HG03432 (cell line): Measurements from ENCODE around the gene SPG7.

Experiments used
- ATAC-seq: cut with Tn5 transposase; IDR thresholded peaks from one replicate; pipeline ENCODE4 v1.9.1; 2021; ENCODE audit warnings: mild to moderate bottlenecking, moderate library complexity; ENCODE audit not compliant: unreplicated experiment

SPG7 gene

GRCh38 chr16:89545044-89545830 lies 37.0 kb downstream of the SPG7 start:
- no peak for ATAC-seq

- no peak for ATAC-seq
Measured at GRCh38 chr16:89545831-89546574, 37.8 kb downstream of the SPG7 start.

DNA sequence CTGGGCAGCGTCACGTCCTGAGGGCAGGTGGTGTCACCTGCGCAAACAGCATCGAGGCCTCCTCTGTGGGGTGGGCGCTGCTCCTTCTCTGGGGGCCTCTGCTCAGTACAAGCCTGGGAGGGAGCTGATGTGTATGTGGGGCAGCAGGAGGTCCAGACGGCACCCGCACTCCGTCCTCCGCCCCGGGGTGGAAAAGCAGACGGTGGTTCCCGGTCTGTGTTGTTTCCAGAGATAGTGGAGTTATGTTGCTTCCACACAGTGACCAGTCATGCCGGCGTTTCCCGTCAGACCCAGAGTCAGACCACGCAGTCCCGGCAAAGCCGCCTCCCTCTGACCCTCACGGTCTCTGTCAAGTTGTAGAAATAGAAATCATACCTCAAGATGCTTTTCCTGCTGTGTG lies 38.6 kb downstream of the SPG7 start:
- ATAC-seq: no peak

GRCh38 chr16:89547291-89547690 lies 39.1 kb downstream of the SPG7 start:
- ATAC-seq: no peak

- ATAC-seq: no peak
Measured at GRCh38 chr16:89547860-89548259, 39.7 kb downstream of the SPG7 start.

GRCh38 chr16:89548344-89549006 lies 40.3 kb downstream of the SPG7 start:
- ATAC-seq: no peak

- no peak for ATAC-seq
Measured at GRCh38 chr16:89549007-89549700, 41.0 kb downstream of the SPG7 start.

DNA sequence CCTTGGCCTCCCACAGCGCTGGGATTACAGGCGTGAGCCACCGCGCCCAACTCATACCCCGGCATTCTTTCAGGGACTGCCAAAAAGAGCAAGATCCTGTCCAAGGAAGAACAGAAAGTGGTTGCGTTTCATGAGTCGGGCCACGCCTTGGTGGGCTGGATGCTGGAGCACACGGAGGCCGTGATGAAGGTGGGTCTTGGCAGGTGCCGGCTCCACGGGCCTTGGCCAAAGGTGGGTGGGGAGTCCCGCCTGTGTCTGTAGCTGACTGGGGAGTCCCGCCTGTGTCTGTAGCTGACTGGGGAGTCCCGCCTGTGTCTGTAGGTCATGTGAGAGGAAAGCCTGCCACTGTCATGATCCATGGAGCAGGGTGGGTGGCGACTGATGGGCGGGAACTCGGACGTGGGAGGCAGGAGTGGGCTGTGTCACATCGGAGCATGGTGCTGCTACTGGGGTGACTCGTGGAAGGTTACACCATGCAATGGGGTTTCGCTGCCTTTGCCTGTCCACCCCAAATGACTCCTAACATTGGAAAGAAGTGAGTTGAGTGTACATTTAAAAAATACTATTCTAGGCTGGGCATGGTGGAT lies 42.3 kb downstream of the SPG7 start:
- no peak for ATAC-seq

GRCh38 chr16:89552329-89552728 lies 44.1 kb downstream of the SPG7 start:
- ATAC-seq: no peak

- ATAC-seq: no peak
Measured at GRCh38 chr16:89552913-89553312, 44.7 kb downstream of the SPG7 start.

DNA sequence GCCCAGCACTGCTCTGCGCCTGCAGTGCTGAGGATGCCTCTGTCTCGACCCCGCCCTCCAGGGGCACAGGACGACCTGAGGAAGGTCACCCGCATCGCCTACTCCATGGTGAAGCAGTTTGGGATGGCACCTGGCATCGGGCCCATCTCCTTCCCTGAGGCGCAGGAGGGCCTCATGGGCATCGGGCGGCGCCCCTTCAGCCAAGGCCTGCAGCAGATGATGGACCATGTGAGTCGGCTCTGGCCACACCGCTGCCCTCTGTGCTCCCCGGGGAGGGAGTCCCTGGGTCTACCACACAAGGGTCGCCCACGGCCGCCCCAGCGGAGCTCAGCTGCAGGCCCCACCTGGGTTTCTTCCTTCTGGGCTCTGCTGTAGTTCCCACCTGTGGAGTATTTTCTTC lies 45.5 kb downstream of the SPG7 start:
- ATAC-seq: no peak

DNA sequence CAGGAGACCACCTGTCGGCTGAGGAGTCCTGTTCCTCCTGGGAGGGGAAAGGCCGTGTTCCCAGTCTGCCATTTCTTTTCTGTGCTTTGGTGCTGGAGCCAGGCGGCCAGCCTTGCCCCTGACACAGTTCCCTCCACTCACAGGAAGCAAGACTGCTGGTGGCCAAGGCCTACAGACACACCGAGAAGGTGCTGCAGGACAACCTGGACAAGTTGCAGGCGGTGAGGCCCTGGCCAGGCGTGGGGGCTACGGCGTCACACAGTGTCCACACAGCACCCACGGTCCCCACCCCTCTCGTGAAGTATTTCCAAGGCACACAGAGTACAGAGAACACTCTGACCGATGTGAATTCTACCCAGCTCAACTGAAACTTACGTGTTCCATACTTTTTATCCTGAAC lies 46.1 kb downstream of the SPG7 start:
- ATAC-seq: no peak

DNA sequence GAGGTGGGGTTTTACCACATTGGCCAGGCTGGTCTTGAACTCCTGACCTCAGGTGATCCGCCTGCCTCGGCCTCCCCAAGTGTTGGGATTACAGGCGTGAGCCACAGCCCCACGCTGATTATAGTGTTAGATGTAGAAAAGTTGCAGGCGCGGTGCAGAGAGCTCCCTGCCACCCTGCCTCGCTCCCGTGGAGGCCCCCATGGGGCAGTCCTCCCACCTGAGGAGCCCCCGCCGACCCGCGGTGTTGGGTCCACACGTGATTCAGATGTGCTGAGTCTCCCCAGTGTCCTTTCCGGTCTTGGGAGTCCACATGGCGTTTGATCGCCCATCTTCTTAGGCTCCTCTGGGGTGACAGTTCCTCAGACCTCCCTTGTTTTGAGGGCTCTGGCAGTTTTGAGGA lies 47.1 kb downstream of the SPG7 start:
- no peak for ATAC-seq

DNA sequence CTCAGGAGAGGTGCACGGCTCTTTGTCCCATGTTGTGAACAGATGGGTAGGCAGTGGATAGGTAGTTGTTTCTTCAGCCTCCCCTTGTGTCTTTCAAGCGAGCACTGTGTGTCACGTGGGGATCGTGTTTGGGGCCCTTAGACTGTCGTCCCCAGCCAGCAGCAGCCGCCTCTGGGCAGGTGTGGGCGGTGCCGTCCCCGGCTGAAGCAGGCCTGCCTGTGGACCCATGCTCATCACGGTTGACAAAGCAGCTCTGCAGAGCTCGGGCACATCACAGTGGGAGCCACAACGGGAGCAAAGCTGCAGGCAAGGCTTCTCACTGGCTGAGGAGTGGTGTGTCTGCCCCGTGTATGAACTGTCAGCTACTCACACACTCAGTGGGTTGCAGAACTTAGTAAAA lies 47.6 kb downstream of the SPG7 start:
- no peak for ATAC-seq

DNA sequence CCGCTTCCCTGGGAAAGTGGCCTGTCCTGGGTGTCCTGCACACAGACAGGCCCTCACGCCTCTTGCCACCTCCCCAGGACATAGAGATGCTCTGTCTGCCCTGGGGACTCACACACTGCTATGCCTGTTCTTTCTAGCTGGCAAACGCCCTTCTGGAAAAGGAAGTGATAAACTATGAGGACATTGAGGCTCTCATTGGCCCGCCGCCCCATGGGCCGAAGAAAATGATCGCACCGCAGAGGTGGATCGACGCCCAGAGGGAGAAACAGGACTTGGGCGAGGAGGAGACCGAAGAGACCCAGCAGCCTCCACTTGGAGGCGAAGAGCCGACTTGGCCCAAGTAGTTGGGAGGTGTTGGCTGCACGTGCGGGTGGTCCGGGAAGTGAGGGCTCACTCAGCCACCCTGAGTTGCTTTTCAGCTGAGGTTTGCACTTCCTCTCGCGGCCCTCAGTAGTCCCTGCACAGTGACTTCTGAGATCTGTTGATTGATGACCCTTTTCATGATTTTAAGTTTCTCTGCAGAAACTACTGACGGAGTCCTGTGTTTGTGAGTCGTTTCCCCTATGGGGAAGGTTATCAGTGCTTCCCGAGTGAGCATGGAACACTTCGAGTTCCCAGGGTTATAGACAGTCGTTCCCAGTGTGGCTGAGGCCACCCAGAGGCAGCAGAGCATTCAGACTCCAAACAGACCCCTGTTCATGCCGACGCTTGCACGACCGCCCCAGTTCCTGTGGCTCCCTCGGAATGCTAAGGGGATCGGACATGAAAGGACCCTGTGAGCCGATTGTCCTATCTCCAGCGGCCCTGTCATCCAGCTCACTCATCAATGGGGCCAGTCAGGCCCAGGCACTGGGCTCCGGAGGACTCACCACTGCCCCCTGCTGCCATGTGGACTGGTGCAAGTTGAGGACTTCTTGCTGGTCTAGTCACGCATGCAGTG lies 48.8 kb downstream of the SPG7 start:
- no peak for ATAC-seq

GRCh38 chr16:89557690-89558490 lies 49.7 kb downstream of the SPG7 start:
- ATAC-seq: no peak

DNA sequence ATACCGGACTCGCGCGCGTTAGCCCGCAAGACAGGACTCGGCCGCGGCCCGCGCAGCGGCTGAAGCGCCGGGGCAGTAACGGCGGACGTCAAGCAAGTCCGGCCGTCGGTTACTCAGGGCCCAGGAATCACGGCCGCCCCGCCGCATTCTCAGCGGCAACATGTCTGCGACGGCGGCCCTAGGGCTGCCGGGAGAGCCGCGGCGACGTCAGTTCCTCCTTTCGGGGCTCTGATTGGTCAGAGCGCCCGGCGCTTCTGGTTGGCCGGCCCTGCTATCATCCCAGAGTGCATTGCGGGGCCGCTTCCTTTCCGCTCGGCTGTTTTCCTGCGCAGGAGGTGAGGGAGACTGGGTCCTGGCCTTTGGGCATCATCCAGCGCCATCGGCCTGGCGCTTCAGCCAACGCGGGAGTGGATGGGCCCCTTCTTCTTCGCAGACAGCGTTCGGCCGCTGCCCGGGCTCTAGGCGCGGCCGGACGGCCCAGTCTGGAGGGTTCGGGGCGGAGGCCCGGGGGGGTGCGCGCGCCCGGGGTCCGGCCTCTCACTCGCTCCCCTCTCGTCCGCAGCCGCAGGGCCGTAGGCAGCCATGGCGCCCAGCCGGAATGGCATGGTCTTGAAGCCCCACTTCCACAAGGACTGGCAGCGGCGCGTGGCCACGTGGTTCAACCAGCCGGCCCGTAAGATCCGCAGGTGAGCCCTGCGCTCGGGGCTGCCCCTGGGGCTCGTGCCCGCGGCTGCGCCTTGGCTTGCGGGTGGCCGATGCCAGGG lies 52.4 kb downstream of the SPG7 start, which contains the start of gene RPL13:
Gene RPL13, plus strand, starts transcription at position 305 of the 764 bp plus-strand sequence. Its CDS starts 278 bp downstream, at position 583.
- ATAC-seq: peak; percentile 88
